Spleen (tissue), 11 donors: ENCODE measurements around the gene RASSF3. TPM values are rescaled to one million over a fixed set of nuclear protein-coding genes. Genes with fewer than 3 reads are reported as not detected.

Experiments
- DNase-seq: peaks from one replicate; pipeline ENCODE4 v3.0.0-alpha.2; 2020
- H3K27ac ChIP-seq, 8 donors: fragments of 200-600 bp; sonication (generic) in 7 of 8; 1 replicate in 4 of 8; 2 replicates in 4 of 8; pipeline versions ENCODE4 v1.5.0 to v1.8.0; 2016 to 2021; ENCODE audit warnings: inconsistent platforms in 4 of 8, mild to moderate bottlenecking in 4 of 8, moderate library complexity in 1 of 8
- H3K27me3 ChIP-seq, 7 donors: fragments of 200-600 bp; sonication (generic) in 6 of 7; replicated peaks in 1 of 7; 1 replicate in 4 of 7; 2 replicates in 3 of 7; pipeline versions ENCODE4 v1.5.0 to v1.8.0; 2016 to 2021; ENCODE audit warnings: inconsistent platforms in 3 of 7, mild to moderate bottlenecking in 1 of 7
- H3K36me3 ChIP-seq, 6 donors: fragments of 200-600 bp; sonication (generic) in 5 of 6; 1 replicate in 4 of 6; 2 replicates in 2 of 6; pipeline versions ENCODE4 v1.5.0 to v1.8.0; 2016 to 2021; ENCODE audit warnings: inconsistent platforms in 2 of 6
- H3K4me1 ChIP-seq, 6 donors: fragments of 200-600 bp; sonication (generic) in 5 of 6; 1 replicate in 3 of 6; 2 replicates in 3 of 6; pipeline versions ENCODE4 v1.5.0 to v1.8.0; 2016 to 2021; ENCODE audit warnings: inconsistent platforms in 3 of 6
- H3K4me3 ChIP-seq, 8 donors: fragments of 200-600 bp; sonication (generic) in 7 of 8; 1 replicate in 4 of 8; 2 replicates in 4 of 8; pipeline versions ENCODE4 v1.5.0 to v1.8.0; 2016 to 2021; ENCODE audit warnings: inconsistent platforms in 4 of 8, mild to moderate bottlenecking in 4 of 8, moderate library complexity in 2 of 8
- H3K9me3 ChIP-seq, 8 donors: fragments of 200-600 bp; sonication (generic) in 7 of 8; 1 replicate in 4 of 8; 2 replicates in 4 of 8; pipeline versions ENCODE4 v1.5.0 to v1.8.0; 2016 to 2021; ENCODE audit warnings: inconsistent platforms in 4 of 8
- CTCF ChIP-seq, 11 experiments: fragments of 200-600 bp in 7 of 11; fragments of 450-650 bp in 4 of 11; sonication (generic) in 4 of 11; IDR thresholded peaks in 8 of 11; conservative IDR thresholded peaks in 3 of 11; 1 replicate in 7 of 11; 2 replicates in 4 of 11; pipeline versions ENCODE4 v1.4.0 to v1.8.0; 2016 to 2021; ENCODE audit warnings: antibody characterized with exemption in 11 of 11, inconsistent platforms in 4 of 11, mild to moderate bottlenecking in 1 of 11
- POLR2A ChIP-seq, 3 donors: fragments of 450-650 bp; IDR thresholded peaks; one replicate each; pipeline ENCODE4 v1.5.1; 2017; ENCODE audit warnings: antibody characterized with exemption in 3 of 3, mild to moderate bottlenecking in 1 of 3
- POLR2AphosphoS5 ChIP-seq, 3 donors: sonication (generic); formaldehyde crosslinking; IDR thresholded peaks; one replicate each; pipeline ENCODE4 v1.5.1; 2017; ENCODE audit warnings: antibody characterized with exemption in 3 of 3
- WGBS, 5 donors: extraction: QIAGEN DNeasy Blood & Tissue Kit in 3 of 5; methylation state at CpG; one replicate each; pipeline versions ENCODE4 v1.1.5 to v1.1.7; 2013 to 2018; 5-methylcytosine and 5-hydroxymethylcytosine counted together
- intact Hi-C: fragments of 100-400 bp; cut with DNase I; formaldehyde crosslinking; loops from one replicate; pipeline ENCODE4 v1.15.0; 2023; ENCODE audit warnings: low total_unique reads
- polyA plus RNA-seq, 3 donors: library from polyadenylated mRNA; stranded (reverse); fragments of 200-250 nt; gene quantifications; one replicate each; pipeline ENCODE4 v1.2.1, GENCODE V29; 2013
- total RNA-seq, 7 donors: library from RNA; depleted of rRNA in 3 of 7; stranded (reverse); fragments of >200 nt in 3 of 7; fragmentation: NEBNext Ultra II Directional in 4 of 7; extraction: Animal tissue kit (Norgen Biotek cat#: 25700) in 4 of 7; gene quantifications; one replicate each; pipeline versions ENCODE4 v1.1.0 to v1.2.1, GENCODE V29; 2016 to 2021
- donor health status: healthy with polysubstance abuse.
- donor health status: DM: no; HTN: no; CAD: no; lungs with moderate emphysema.
- donor health status: DM: no; HTN: no; CAD: no.
- donor health status: Bipolar disorder and iron deficiency.
- donor health status: healthy.
- donor health status: DM: no; HTN: no; CAD: no.
- donor health status: DM: yes; HTN: yes; CAD: no.

RASSF3 gene
- total and polyA plus RNA-seq, 10 donors: 31.0 to 120 (median 91.0) TPM

- Histone ChIP-seq H3K9me3 (no peaks in the 10 kb centered on the region), H3K27ac (peak overlapping the region in 1 of 8 donors; percentile 2), H3K4me3 (no peak overlapping the region), H3K4me1 (peaks cover 0 to 7% (median under 1%) of the 10 kb centered on the region in 6 donors), H3K36me3 (peaks cover 3 to 100% (median 51%) of the 10 kb centered on the region in 6 donors), H3K27me3 (no peaks in the 10 kb centered on the region)
- TF ChIP-seq CTCF (IDR thresholded peaks at IDR 0.05 in 8 of 11, conservative IDR thresholded peaks at IDR 0.05 in 3 of 11) (no peak), POLR2A (IDR thresholded peaks at IDR 0.05) (no peak), POLR2AphosphoS5 (IDR thresholded peaks at IDR 0.05) (no peak)
- intact Hi-C loops: no loop called here
- 91 to 95% (median 92%) methylated on average over 11 of the region's 11 CpGs for WGBS, 5 donors
- no peak for DNase-seq
Observed at GRCh38 chr12:64724201-64724745, 114.0 kb downstream of the RASSF3 start.

GRCh38 chr12:64729909-64730587 lies 119.8 kb downstream of the RASSF3 start:
- Histone ChIP-seq H3K36me3 (peaks cover 3 to 88% (median 26%) of the 10 kb centered on the region in 6 donors), H3K27me3 (no peaks in the 10 kb centered on the region), H3K9me3 (no peaks in the 10 kb centered on the region), H3K4me1 (peaks cover 8 to 25% (median 21%) of the 10 kb centered on the region in 6 donors), H3K27ac (peak overlapping the region; percentile 66 to 84 (median 77)), H3K4me3 (no peak overlapping the region)
- DNase-seq: no peak
- TF ChIP-seq POLR2A (IDR thresholded peaks at IDR 0.05): no peak
- TF ChIP-seq CTCF (IDR thresholded peaks at IDR 0.05 in 8 of 11, conservative IDR thresholded peaks at IDR 0.05 in 3 of 11): no peak
- no peak for TF ChIP-seq POLR2AphosphoS5 (IDR thresholded peaks at IDR 0.05)
- intact Hi-C loops: no loop called here
- WGBS, 5 donors: 31 to 46% (median 38%) methylated on average over 2 of the region's 2 CpGs

GRCh38 chr12:64730588-64730969 lies 120.3 kb downstream of the RASSF3 start:
- peaks cover 8 to 25% (median 21%) of the 10 kb centered on the region in 6 donors for H3K4me1 ChIP-seq
- WGBS, 5 donors: 44 to 73% (median 55%) methylated on average over 2 of the region's 2 CpGs
- H3K36me3 ChIP-seq: peaks cover 3 to 88% (median 29%) of the 10 kb centered on the region in 6 donors
- H3K9me3 ChIP-seq: no peaks in the 10 kb centered on the region
- DNase-seq: no peak
- intact Hi-C loops: no loop called here
- H3K27me3 ChIP-seq: no peaks in the 10 kb centered on the region
- TF ChIP-seq POLR2AphosphoS5 (IDR thresholded peaks at IDR 0.05): no peak
- TF ChIP-seq CTCF (IDR thresholded peaks at IDR 0.05 in 8 of 11, conservative IDR thresholded peaks at IDR 0.05 in 3 of 11): no peak
- TF ChIP-seq POLR2A (IDR thresholded peaks at IDR 0.05): no peak
- no peak overlapping the region for H3K4me3 ChIP-seq
- peak overlapping the region; percentile 66 to 84 (median 77) for H3K27ac ChIP-seq

DNA sequence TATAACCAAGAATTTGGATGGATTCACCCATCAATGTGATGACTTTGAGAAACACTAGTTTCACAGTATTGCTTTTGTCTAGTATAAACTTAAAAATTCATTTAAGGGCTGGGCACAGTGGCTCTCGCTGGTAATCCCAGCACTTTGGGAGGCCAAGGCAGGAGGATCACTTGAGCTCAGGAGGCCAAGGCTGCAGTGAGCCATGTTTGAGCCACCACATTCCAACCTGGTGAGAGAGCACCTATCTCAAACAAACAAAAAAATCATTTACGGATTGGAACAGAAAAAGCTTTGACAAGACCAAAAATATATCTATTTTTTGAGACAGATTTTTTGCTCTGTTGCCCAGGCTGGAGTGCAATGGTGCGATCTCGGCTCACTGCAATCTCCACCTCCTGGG lies 121.4 kb downstream of the RASSF3 start:
- H3K36me3 ChIP-seq: peaks cover 3 to 88% (median 38%) of the 10 kb centered on the region in 6 donors
- intact Hi-C loops: no loop called here
- H3K4me3 ChIP-seq: no peak overlapping the region
- WGBS, 5 donors: 97 to 99% (median 98%) methylated on average over 4 of the region's 4 CpGs
- peak overlapping the region in 5 of 8 donors; percentile 66 to 84 (median 76) for H3K27ac ChIP-seq
- H3K4me1 ChIP-seq: peaks cover 8 to 25% (median 21%) of the 10 kb centered on the region in 6 donors
- H3K9me3 ChIP-seq: no peaks in the 10 kb centered on the region
- no peaks in the 10 kb centered on the region for H3K27me3 ChIP-seq
- no peak for TF ChIP-seq POLR2A (IDR thresholded peaks at IDR 0.05)
- TF ChIP-seq CTCF (IDR thresholded peaks at IDR 0.05 in 8 of 11, conservative IDR thresholded peaks at IDR 0.05 in 3 of 11): no peak
- no peak for TF ChIP-seq POLR2AphosphoS5 (IDR thresholded peaks at IDR 0.05)
- DNase-seq: no peak
